Measurements from ENCODE around the gene FNDC1. TPM values are rescaled to one million over a fixed set of nuclear protein-coding genes. Genes with fewer than 3 reads are reported as not detected.

Gene FNDC1
- total RNA-seq, 2 donors from 2014 or later, result 4.1 to 5.3 TPM

- no peaks in the 10 kb centered on the region for H3K27me3 ChIP-seq (replicated peaks; ENCODE audit: insufficient read depth)
- ATAC-seq (ENCODE audit: insufficient number of reproducible peaks, low FRiP score, low read depth), result no peak
Measured at GRCh38 chr6:159312206-159312605, 143.0 kb downstream of the FNDC1 start.

GRCh38 chr6:159313018-159313417 lies 143.8 kb downstream of the FNDC1 start:
- DNase-seq (ENCODE audit: low spot score), result no peak
- Histone ChIP-seq H3K4me3 (no peak overlapping the region), H3K4me1 (ENCODE audit: control insufficient read depth in 1 of 2, low read depth in 2 of 2) (peaks cover 7 to 45% of the 10 kb centered on the region in 2 donors), H3K27ac (peak overlapping the region in 1 of 2 donors; percentile 56), H3K36me3 (no peaks in the 10 kb centered on the region), H3K27me3 (replicated peaks; ENCODE audit: insufficient read depth) (no peaks in the 10 kb centered on the region), H3K9me3 (no peaks in the 10 kb centered on the region)
- TF ChIP-seq CTCF (IDR thresholded peaks at IDR 0.05), result no peak
- no peak for ATAC-seq (ENCODE audit: insufficient number of reproducible peaks, low FRiP score, low read depth)

More at GRCh38 chr6:159312206-159312605, 143.0 kb downstream of the FNDC1 start:
- DNase-seq (ENCODE audit: low spot score), result no peak
- no peak overlapping the region for H3K4me3 ChIP-seq
- H3K36me3 ChIP-seq, result no peaks in the 10 kb centered on the region
- H3K9me3 ChIP-seq, result no peaks in the 10 kb centered on the region
- peak overlapping the region; percentile 46 to 56 for H3K27ac ChIP-seq
- TF ChIP-seq CTCF (IDR thresholded peaks at IDR 0.05), result no peak
- H3K4me1 ChIP-seq (ENCODE audit: control insufficient read depth in 1 of 2, low read depth in 2 of 2), result peaks cover 11 to 53% of the 10 kb centered on the region in 2 donors

GRCh38 chr6:159315562-159315961 lies 146.4 kb downstream of the FNDC1 start:
- Histone ChIP-seq H3K4me3 (no peak overlapping the region), H3K27ac (no peak overlapping the region), H3K27me3 (replicated peaks; ENCODE audit: insufficient read depth) (no peaks in the 10 kb centered on the region), H3K4me1 (ENCODE audit: control insufficient read depth in 1 of 2, low read depth in 2 of 2) (peaks cover 6 to 28% of the 10 kb centered on the region in 2 donors), H3K9me3 (no peaks in the 10 kb centered on the region), H3K36me3 (no peaks in the 10 kb centered on the region)
- ATAC-seq (ENCODE audit: insufficient number of reproducible peaks, low FRiP score, low read depth) (no peak), DNase-seq (ENCODE audit: low spot score) (no peak)
- no peak for TF ChIP-seq CTCF (IDR thresholded peaks at IDR 0.05)

- ATAC-seq (ENCODE audit: insufficient number of reproducible peaks, low FRiP score, low read depth), result no peak
- no peak for TF ChIP-seq CTCF (IDR thresholded peaks at IDR 0.05)
- Histone ChIP-seq H3K36me3 (no peaks in the 10 kb centered on the region), H3K9me3 (no peaks in the 10 kb centered on the region), H3K4me3 (no peak overlapping the region), H3K27ac (no peak overlapping the region), H3K4me1 (ENCODE audit: control insufficient read depth in 1 of 2, low read depth in 2 of 2) (peaks cover 4 to 9% of the 10 kb centered on the region in 2 donors), H3K27me3 (replicated peaks; ENCODE audit: insufficient read depth) (no peaks in the 10 kb centered on the region)
- DNase-seq (ENCODE audit: low spot score), result no peak
Measured at GRCh38 chr6:159317430-159317829, 148.2 kb downstream of the FNDC1 start.

GRCh38 chr6:159321267-159321666 lies 152.1 kb downstream of the FNDC1 start:
- Histone ChIP-seq H3K4me3 (no peak overlapping the region), H3K27me3 (replicated peaks; ENCODE audit: insufficient read depth) (no peaks in the 10 kb centered on the region), H3K36me3 (no peaks in the 10 kb centered on the region), H3K27ac (no peak overlapping the region), H3K4me1 (ENCODE audit: control insufficient read depth in 1 of 2, low read depth in 2 of 2) (peaks cover 3 to 10% of the 10 kb centered on the region in 2 donors), H3K9me3 (no peaks in the 10 kb centered on the region)
- ATAC-seq (ENCODE audit: insufficient number of reproducible peaks, low FRiP score, low read depth), result no peak
- no peak for TF ChIP-seq CTCF (IDR thresholded peaks at IDR 0.05)
- DNase-seq (ENCODE audit: low spot score), result no peak

Other genes starting within 250 kb of the FNDC1 start
- gene RSPH3, start 169.2 kb upstream of the FNDC1 start, total RNA-seq, result 1 to 10 TPM; 4.7 to 7.8 TPM
- 1 to 10 TPM; 3.2 to 6.2 TPM for gene TAGAP, start 124.4 kb upstream of the FNDC1 start, total RNA-seq

Measured in thoracic aorta (tissue), 2 donors.